ENCODE results near the gene BABAM2.

The BABAM2 gene

GRCh38 chr2:28088970-28089369 lies 198.4 kb downstream of the BABAM2 start:
- no peak overlapping the region for H3K27ac ChIP-seq
- H3K36me3 ChIP-seq, result no peaks in the 10 kb centered on the region
- H3K4me1 ChIP-seq, result no peaks in the 10 kb centered on the region
- no peak overlapping the region for H3K9ac ChIP-seq
- no peaks in the 10 kb centered on the region for H4K20me1 ChIP-seq
- no peak overlapping the region for H3K4me3 ChIP-seq
- no peak for TF ChIP-seq Cebpa-rat (IDR thresholded peaks at IDR 0.05)
- no peaks in the 10 kb centered on the region for H3K27me3 ChIP-seq
- H3K4me2 ChIP-seq, result no peak overlapping the region
- H3K9me3 ChIP-seq, result no peaks in the 10 kb centered on the region

- no peaks in the 10 kb centered on the region for H4K20me1 ChIP-seq
- H3K4me3 ChIP-seq, result no peak overlapping the region
- TF ChIP-seq Cebpa-rat (IDR thresholded peaks at IDR 0.05), result no peak
- no peaks in the 10 kb centered on the region for H3K9me3 ChIP-seq
- H3K36me3 ChIP-seq, result no peaks in the 10 kb centered on the region
- no peaks in the 10 kb centered on the region for H3K4me1 ChIP-seq
- no peak overlapping the region for H3K9ac ChIP-seq
- no peak overlapping the region for H3K27ac ChIP-seq
- H3K27me3 ChIP-seq, result no peaks in the 10 kb centered on the region
- H3K4me2 ChIP-seq, result no peak overlapping the region
Measured at GRCh38 chr2:28089486-28089885, 199.0 kb downstream of the BABAM2 start.

GRCh38 chr2:28093308-28093707 lies 202.8 kb downstream of the BABAM2 start:
- H3K9ac ChIP-seq, result no peak overlapping the region
- no peaks in the 10 kb centered on the region for H4K20me1 ChIP-seq
- no peak for TF ChIP-seq Cebpa-rat (IDR thresholded peaks at IDR 0.05)
- no peaks in the 10 kb centered on the region for H3K27me3 ChIP-seq
- no peak overlapping the region for H3K4me3 ChIP-seq
- H3K27ac ChIP-seq, result no peak overlapping the region
- H3K36me3 ChIP-seq, result no peaks in the 10 kb centered on the region
- H3K4me2 ChIP-seq, result no peak overlapping the region
- H3K4me1 ChIP-seq, result no peaks in the 10 kb centered on the region
- no peaks in the 10 kb centered on the region for H3K9me3 ChIP-seq

- Histone ChIP-seq H3K9ac (no peak overlapping the region), H3K4me3 (no peak overlapping the region), H3K4me1 (no peaks in the 10 kb centered on the region), H4K20me1 (no peaks in the 10 kb centered on the region), H3K27me3 (no peaks in the 10 kb centered on the region), H3K9me3 (no peaks in the 10 kb centered on the region), H3K4me2 (no peak overlapping the region), H3K27ac (no peak overlapping the region), H3K36me3 (no peaks in the 10 kb centered on the region)
- no peak for TF ChIP-seq Cebpa-rat (IDR thresholded peaks at IDR 0.05)
Measured at GRCh38 chr2:28093768-28094167, 203.2 kb downstream of the BABAM2 start.

- no peak overlapping the region for H3K27ac ChIP-seq
Measured at GRCh38 chr2:28094739-28095138, 204.2 kb downstream of the BABAM2 start.

GRCh38 chr2:28095622-28096021 lies 205.1 kb downstream of the BABAM2 start:
- Histone ChIP-seq H3K4me2 (no peak overlapping the region), H3K4me3 (no peak overlapping the region), H3K9me3 (no peaks in the 10 kb centered on the region), H3K27ac (no peak overlapping the region), H3K9ac (no peak overlapping the region), H4K20me1 (no peaks in the 10 kb centered on the region), H3K36me3 (no peaks in the 10 kb centered on the region), H3K27me3 (no peaks in the 10 kb centered on the region), H3K4me1 (no peaks in the 10 kb centered on the region)
- TF ChIP-seq Cebpa-rat (IDR thresholded peaks at IDR 0.05), result no peak

More at GRCh38 chr2:28094739-28095138, 204.2 kb downstream of the BABAM2 start:
- Histone ChIP-seq H3K4me3 (no peak overlapping the region), H3K9ac (no peak overlapping the region), H3K36me3 (no peaks in the 10 kb centered on the region), H3K9me3 (no peaks in the 10 kb centered on the region), H3K4me1 (no peaks in the 10 kb centered on the region), H4K20me1 (no peaks in the 10 kb centered on the region), H3K27me3 (no peaks in the 10 kb centered on the region), H3K4me2 (no peak overlapping the region)
- TF ChIP-seq Cebpa-rat (IDR thresholded peaks at IDR 0.05), result no peak

GRCh38 chr2:28096421-28096820 lies 205.9 kb downstream of the BABAM2 start:
- Histone ChIP-seq H3K4me1 (no peaks in the 10 kb centered on the region), H3K9me3 (no peaks in the 10 kb centered on the region), H3K27me3 (no peaks in the 10 kb centered on the region), H3K4me3 (no peak overlapping the region), H3K9ac (no peak overlapping the region), H3K27ac (no peak overlapping the region), H3K36me3 (no peaks in the 10 kb centered on the region), H3K4me2 (no peak overlapping the region), H4K20me1 (no peaks in the 10 kb centered on the region)
- no peak for TF ChIP-seq Cebpa-rat (IDR thresholded peaks at IDR 0.05)

GRCh38 chr2:28098501-28099225 lies 208.1 kb downstream of the BABAM2 start:
- Histone ChIP-seq H3K27me3 (no peaks in the 10 kb centered on the region), H4K20me1 (no peaks in the 10 kb centered on the region), H3K27ac (no peak overlapping the region), H3K36me3 (no peaks in the 10 kb centered on the region), H3K4me1 (no peaks in the 10 kb centered on the region), H3K9ac (no peak overlapping the region), H3K9me3 (peaks cover 4% of the 10 kb centered on the region; the same call in 1 of the 2 replicates), H3K4me3 (no peak overlapping the region), H3K4me2 (no peak overlapping the region)
- no peak for TF ChIP-seq Cebpa-rat (IDR thresholded peaks at IDR 0.05)

GRCh38 chr2:28101123-28101522 lies 210.6 kb downstream of the BABAM2 start:
- no peaks in the 10 kb centered on the region for H4K20me1 ChIP-seq
- no peak overlapping the region for H3K27ac ChIP-seq
- no peak overlapping the region for H3K4me2 ChIP-seq
- H3K9ac ChIP-seq, result no peak overlapping the region
- no peaks in the 10 kb centered on the region for H3K27me3 ChIP-seq
- no peak for TF ChIP-seq Cebpa-rat (IDR thresholded peaks at IDR 0.05)
- H3K4me1 ChIP-seq, result no peaks in the 10 kb centered on the region
- H3K4me3 ChIP-seq, result no peak overlapping the region
- no peaks in the 10 kb centered on the region for H3K36me3 ChIP-seq
- peaks cover 4% of the 10 kb centered on the region; the same call in 1 of the 2 replicates for H3K9me3 ChIP-seq

- no peaks in the 10 kb centered on the region for H3K27me3 ChIP-seq
- no peak overlapping the region for H3K9ac ChIP-seq
- TF ChIP-seq Cebpa-rat (IDR thresholded peaks at IDR 0.05), result no peak
- peaks cover 4% of the 10 kb centered on the region; the same call in 1 of the 2 replicates for H3K9me3 ChIP-seq
- no peaks in the 10 kb centered on the region for H3K36me3 ChIP-seq
- H3K4me1 ChIP-seq, result no peaks in the 10 kb centered on the region
- H3K4me3 ChIP-seq, result no peak overlapping the region
- H4K20me1 ChIP-seq, result no peaks in the 10 kb centered on the region
- H3K4me2 ChIP-seq, result no peak overlapping the region
- no peak overlapping the region for H3K27ac ChIP-seq
Measured at GRCh38 chr2:28101892-28102291, 211.4 kb downstream of the BABAM2 start.
